Suppressor macrophage treated with lipopolysaccharide for 1 hour (primary cell): Measurements from ENCODE around the gene JADE3.

Experiments used
- DNase-seq, 3 donors: peaks; one replicate each; pipeline ENCODE4 v3.0.0-alpha.2; 2020 to 2022

Gene JADE3

GRCh38 chrX:47047989-47048388 is 135.8 kb downstream of the JADE3 start:
- no peak for DNase-seq

- no peak for DNase-seq
These were observed 147.1 kb downstream of the JADE3 start for GRCh38 chrX:47059142-47059874.

DNA sequence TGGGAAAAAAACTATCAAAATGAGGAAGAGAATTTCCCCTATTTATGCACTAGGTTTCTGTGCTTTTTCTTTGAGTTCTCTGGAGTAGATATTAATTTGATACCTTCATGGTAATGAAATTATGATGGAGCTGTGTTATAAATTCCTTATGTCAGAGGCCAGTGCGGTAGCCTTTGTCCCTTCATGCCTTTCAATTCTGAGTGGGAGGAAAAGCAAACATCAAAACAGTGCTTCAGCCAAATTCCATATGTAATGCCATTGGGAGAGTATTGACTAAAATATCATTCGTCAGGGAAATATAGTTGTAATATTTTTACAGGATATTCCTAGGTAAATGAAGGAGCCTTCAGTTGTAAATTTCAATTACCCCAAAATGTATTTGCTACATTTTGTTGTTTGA is 148.5 kb downstream of the JADE3 start:
- DNase-seq, result no peak

DNA sequence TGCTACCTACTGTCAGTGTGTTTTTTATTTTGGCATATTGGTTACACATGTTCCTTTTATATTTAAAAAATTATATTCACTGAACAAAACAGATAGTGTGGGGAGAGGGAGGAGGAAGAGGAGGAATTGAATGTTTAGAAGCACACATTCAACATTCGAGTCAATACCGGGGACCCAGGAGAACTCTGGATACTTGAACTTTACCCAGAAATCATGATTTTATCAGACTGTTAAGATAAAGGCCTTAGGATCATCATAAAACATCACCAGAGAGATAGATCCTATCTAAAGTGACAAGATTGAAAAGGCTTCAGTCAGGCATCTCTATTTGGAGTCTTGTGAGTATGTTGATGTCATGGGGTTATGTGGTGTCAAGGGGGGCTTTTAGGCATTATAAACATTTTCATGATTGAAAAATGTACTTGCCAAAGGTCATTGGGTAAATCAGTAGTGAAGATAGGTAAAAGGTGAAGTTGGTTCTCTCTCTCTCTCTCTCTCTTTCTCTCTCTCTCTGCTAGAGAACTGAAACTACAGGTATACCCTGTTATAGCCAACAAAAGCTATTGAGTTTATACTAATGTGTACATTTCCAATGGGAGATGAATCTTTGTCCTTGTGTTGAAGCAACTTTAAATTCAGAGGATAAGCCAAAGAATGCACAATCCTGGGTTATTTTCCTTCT is 149.2 kb downstream of the JADE3 start:
- no peak for DNase-seq

DNA sequence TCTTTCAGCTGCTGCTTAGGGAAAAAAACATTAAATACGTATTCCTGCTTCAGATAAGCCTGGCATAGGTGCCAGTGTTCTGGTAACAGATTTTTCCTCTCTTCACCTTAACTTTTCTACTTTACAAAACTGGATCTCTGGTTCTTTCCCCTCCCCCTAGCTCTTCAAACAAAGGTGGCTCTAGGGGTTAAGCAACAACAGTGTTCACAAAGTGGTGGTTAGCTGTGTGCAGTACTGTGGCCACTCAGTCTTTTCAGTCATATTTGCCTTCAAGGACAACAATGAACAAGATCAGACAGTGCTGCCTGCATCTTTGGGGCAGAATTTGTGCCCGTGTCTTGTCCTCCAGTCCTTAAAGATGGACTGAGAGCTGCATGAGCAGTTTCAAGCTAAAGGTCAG is 151.0 kb downstream of the JADE3 start:
- DNase-seq, result no peak

- DNase-seq, result no peak
These were observed 156.0 kb downstream of the JADE3 start for GRCh38 chrX:47068214-47068613.

DNA sequence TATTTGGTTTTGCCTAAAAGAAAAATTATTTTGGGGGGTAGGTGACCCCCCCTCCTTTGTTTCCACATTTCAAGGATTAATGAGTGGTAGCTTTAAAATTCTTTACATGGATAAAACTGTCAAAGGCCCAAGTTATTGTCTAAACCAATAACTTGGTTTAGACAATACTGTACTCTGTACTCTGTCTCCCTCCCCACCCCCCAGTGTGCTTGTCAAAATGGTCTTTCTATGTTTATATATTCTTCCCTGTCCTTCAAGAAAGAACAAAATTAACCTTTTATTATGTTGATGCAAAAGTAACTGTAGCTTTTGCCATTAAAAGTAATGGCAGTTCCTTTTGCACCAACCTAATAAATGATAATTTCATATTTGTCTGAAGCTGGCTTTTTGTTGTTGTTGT is 156.5 kb downstream of the JADE3 start:
- no peak for DNase-seq

- DNase-seq, result no peak
These were observed 166.2 kb downstream of the JADE3 start, which contains the start of gene RGN for GRCh38 chrX:47078129-47079043. Gene RGN, plus strand, starts transcription at chrX:47078443. Its CDS starts 2,702 bp downstream, at chrX:47081145.

DNA sequence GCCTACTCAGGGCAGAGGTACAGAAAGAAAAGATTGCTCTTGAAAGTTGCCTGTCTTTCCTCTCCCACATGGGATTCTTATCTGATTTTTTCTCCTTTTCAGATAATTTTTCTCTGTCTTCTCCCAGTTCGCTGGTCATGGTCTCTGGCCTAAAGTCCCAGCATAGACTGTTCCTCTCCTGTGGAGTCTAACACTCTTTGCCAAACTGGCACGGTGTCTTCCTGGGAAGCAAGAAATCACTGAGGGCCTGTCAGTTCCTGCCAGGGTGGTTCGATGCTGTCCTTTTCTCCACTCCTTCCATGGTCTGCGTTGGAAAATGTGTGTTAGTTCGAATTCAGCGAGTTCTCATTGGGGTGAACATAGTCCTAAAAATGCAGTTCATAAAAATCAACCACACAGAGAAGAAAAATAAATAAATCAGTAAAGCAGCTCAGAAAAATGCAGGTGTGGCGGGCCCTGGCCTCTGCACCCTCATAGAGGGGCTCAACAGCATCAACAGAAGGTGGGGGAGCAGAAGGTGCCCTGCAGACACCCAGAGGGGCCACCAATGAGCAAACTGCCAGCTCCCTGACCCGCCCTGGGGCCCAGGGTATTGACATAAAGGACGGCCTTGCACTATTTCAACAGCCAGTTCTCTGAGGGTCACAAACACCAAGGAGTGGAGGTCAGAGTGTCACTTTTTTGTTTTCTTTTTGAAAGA is 168.1 kb downstream of the JADE3 start:
- DNase-seq, result no peak

DNA sequence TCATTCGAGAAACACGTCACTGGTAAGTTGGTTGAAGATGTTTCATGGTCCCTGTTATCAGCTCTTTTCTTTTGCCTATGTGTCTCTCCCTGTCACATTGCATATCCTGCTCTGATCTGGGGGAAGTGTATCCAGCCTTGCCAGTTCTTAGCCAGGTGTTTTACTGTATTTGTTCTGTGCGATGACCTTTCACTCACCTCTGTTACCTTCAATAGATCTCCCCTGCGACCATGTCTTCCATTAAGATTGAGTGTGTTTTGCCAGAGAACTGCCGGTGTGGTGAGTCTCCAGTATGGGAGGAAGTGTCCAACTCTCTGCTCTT is 168.7 kb downstream of the JADE3 start:
- DNase-seq, result no peak

DNA sequence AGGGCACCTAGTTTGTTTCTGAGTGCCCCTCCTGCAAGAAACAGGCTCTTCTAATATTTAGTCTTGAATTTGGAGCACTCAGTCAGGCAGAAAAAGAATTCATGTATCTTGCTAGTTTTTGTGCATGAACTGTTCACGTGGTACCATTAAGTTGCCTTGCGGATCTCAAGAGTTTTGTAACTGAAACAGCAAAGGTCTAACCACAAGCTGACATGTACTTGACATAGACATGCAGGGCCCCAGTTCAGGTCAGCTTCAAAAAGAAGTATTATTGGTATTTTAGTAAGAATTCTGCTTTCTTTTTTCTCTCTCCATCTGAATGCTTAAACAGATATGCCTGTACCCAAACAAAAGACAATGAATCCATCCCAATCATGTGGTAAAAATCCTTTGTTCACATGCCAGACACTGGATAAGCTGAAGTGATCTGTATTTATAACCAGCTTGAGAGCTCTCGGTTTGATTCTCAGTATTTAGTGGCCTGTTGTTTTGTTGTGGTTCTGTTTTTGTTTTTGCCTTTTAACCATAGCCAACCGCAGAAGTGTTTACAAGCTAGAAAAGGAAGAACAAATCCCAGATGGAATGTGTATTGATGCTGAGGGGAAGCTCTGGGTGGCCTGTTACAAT is 179.0 kb downstream of the JADE3 start:
- no peak for DNase-seq

DNA sequence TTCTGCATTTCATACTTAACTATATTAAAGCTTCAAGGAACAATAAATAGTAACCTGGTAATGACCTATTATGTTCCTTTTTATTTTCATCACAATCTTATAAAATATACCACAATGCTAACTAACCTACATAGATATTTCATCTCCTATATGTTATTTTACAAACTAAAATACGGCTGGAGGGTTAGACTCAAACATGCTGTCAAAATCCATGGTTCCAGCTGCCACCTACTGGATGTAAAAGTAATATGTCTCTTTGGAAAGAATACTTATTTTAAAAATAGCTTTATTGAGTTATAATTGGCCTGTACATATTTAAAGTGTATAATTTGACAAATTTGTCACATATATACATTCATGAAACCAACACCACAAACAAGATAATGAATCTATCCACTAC is 181.0 kb downstream of the JADE3 start:
- peak; percentile 22 to 37 (median 34) for DNase-seq

DNA sequence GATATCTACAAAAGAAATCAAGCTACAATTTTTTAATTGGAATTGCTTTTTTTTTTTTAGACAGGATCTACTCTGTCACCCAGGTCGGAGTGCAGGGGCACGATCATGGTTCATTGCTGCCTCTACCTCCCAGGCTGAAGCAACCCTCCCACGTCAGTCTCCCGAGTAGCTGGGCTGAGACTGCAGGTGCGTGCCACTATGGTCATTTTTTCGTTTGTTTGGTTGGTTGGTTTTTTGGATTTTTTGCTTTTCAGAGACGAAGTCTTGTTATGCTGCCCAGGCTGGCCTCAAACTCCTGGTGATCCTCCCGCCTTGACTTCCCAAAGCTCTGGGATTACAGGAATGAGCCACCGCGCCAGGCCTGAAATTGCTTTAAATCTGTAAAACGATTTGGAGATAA is 181.6 kb downstream of the JADE3 start:
- no peak for DNase-seq

GRCh38 chrX:47097018-47097417 is 184.8 kb downstream of the JADE3 start:
- no peak for DNase-seq

DNA sequence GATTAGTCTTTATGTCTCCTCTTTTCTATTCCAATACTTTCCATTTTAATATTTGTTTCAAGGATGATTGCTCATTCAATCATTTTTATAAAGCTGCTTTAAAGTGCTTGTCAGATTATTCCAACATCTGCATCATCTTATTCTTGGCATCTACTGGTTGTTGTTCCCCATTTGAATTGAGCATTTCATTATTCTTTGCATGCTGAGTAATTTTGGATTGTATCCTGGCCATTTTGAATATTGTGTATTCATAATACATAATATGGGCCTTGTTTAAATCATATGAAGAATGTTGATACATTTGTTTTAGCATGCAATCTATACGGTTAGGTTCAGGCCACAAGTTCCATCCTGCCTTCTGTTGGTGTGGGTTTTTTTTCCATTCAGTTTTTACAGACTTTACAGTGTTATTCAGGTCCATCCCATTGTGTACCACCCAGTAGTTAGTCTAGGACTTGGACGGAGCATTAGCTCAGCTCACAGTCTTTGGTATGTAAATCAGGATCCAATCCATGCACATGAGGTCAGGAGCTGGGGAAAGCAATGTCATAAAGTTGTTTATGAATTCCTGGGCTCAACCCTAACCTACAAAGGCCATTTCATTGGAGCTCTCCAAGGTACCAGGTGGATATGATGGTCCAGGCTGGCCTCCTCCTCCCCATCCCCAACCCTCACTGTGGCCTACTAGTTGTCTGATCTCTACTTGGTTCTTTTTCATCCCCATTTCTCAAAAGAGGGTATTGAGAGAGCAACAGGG is 186.3 kb downstream of the JADE3 start:
- no peak for DNase-seq

- no peak for DNase-seq
These were observed 189.0 kb downstream of the JADE3 start for GRCh38 chrX:47101206-47101605.
